Dermis blood vessel endothelial cell (primary cell): ENCODE data around the gene BOLA2. TPM values are rescaled to one million over a fixed set of nuclear protein-coding genes. Genes with fewer than 3 reads are reported as not detected.
"Not testable (repeated sequence)": the region's sequence is repeated elsewhere in the genome, so short reads cannot be mapped to it uniquely, and the experiment has no call there.

Source experiments
- DNase-seq: peaks from one replicate; pipeline ENCODE4 v3.0.0; 2010
- total RNA-seq: library from RNA; depleted of rRNA; stranded (reverse); fragments of >200 nt; gene quantifications from 2 replicates; pipeline ENCODE4 v1.2.3, GENCODE V29; 2014

Gene BOLA2
- 28.9 and 32.7 TPM in 2 replicates for total RNA-seq

DNA sequence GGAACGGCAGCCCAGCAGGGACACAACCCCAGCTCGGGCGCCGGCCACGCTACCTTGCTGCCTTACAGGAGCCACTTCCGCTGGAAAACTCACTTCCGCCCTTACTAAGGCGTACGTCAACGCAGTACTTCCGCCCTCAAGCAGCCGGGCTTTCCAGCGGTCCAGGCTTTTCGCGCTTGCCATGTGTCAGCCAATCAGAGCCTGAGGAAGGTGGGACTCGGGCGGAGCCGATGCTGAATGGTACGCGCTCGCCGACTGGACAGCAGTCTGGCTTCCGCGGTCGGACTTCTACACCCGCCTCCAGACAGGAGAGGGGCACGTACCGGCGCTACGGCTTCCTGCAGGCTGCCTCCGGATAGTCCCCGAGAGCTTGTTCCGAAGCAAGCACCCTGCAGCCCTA is at the start of gene BOLA2, which contains the start of gene SLX1B:
Gene BOLA2, minus strand, starts transcription at position 83 of the 400 bp plus-strand sequence. CDS start 98 bp downstream, outside the sequence.
Gene SLX1B, plus strand, starts transcription at position 265 of the 400 bp plus-strand sequence.
- DNase-seq = not testable (repeated sequence)

DNA sequence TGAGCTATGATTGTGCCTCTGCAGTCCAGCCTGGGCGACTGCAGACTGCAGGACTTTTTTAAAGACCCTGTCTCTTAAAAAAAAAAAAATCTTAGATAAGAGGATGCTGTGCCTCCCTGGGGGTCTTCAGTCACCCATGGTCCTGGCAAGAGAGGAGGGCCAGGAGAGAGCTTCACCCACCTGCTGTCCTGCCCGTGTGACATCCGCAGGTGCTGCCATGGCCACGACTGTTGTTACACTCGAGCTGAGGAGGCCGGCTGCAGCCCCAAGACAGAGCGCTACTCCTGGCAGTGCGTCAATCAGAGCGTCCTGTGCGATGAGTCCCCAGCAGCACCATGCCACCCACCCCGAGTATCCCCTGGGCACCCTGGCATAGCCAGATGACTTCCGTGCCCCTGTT is 28.1 kb upstream of the BOLA2 start:
- not testable (repeated sequence) for DNase-seq

DNA sequence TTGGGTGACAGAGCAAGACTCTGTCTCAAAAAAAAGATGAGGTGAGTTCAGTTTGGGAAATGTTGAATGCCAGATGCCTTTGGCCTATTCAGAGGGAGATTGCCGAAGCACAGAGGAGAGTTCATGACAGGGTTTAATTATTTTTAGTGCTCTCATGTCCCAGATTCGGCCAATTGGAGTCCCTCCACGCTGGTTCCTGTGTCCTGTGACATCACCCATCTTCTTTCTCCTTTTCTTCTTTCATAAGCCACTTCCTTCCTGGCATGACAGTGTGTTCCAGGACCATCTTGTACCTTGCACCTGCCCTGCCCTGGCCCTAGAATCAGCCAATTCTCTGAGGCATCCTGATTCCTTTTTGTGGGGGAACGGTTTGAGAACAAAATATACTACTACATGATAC is 17.9 kb upstream of the BOLA2 start:
- not testable (repeated sequence) for DNase-seq

DNA sequence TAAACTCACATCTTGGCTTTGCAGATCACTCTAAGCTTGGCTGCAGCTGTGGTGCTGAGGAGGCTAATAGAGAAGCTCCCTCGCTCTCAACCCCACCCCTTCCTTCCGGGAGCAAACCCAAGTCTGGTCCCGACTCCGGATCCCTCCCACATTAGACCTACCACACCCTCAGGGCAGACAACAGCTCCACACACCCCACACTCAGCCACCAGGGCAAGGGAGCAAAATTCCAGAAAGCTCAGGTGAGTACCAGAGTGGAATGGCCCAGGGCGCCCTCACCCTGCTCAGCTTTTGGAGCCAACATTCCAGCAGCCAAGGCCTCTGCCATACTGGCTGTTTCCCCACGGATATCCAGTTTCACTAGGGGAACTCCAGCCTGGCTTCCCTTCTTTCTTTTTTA is 15.5 kb upstream of the BOLA2 start:
- DNase-seq = not testable (repeated sequence)

DNA sequence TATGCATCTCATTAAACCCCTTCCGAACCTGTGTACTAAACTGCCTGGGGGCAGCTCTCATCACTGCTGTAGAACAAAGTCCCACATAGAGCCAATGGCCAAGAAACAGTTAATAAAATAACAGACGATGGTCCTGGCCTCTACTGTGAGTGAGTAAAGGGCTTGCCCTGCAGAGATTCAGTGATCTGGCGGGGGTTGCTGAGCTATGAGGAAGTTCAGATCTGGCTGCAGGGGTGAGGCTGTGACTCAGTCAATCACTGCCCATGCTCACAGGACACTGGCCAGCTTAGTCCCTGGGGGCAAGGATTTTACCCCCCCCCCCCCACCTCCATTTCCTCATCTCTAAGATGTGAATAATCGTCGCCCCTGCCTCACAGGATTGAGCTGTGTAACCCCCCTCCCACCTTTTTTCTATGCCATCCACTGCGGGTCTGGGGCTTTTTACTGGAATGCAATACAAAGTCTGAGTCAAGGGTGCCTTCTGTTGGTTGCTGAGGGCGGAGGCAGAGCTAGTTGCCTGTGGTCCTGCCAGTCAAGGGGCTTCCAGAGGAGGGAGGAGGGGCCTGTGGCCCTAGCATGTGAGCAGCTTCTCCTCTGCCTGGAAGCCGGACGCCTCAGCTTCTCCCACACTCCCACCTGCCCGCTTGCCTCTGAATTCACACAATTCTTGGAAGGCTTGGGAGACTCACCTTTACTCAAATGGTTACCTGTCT is 13.7 kb upstream of the BOLA2 start:
- DNase-seq = not testable (repeated sequence)

DNA sequence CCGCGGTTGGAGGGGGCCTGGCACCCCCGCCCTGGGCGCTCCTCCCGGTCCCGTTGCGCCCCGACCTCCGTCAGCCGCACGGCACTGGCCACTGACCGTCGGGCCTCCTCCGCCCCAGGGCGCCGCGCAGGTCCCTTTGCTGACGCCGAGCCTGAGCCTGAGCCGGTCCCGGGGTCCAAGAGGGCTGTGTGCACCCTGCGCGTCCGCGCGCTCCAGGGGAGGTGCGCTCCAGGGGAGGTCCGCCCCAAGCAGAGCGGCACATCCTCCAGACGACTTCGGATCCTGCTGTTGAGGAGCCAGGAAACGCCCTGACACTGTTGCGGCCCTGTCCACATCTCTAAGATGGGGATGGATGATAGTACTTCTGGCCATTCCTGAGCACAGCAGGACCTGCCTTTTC is 12.8 kb upstream of the BOLA2 start:
- not testable (repeated sequence) for DNase-seq

DNA sequence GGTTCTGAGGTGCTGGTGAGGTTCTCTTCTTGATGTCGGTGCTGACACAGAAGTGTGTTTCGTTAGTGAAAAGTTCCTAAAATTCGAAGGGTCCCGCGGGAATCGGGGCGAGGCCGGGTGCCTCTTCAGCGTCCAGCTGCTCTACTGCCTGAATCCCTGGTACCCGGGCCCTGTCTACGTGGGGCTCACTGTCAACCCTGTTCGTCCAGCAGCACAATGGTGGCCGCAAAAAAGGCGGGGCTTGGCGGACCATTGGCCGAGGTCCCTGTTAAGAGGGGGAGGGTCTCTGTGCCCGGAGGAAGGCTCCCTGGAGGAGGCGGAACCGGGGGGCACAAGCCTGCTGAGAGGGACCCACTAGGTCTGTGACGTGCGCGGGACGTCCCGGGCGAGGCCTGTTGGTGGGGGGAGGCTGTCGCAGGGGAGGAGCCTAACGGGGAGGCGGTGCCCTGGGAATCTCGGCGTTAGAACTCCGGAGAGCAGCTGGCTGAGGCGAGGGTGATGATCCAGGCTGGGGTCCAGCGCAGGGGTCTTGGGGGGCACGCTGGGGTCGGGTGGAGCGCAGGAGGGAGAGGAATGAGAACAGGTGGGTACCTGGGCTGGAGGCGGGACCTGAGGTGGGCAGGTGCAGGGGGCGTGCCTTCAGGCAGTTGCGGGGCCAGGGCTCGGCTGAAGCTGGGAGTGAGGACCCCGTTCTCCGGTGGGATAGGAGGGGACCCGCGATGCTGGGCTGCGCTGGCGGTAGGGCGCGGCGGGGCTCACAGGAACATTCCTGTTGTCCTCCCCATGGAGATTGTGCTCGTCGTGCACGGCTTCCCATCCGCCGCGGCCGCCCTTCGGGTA is 12.1 kb upstream of the BOLA2 start:
- not testable (repeated sequence) for DNase-seq

DNA sequence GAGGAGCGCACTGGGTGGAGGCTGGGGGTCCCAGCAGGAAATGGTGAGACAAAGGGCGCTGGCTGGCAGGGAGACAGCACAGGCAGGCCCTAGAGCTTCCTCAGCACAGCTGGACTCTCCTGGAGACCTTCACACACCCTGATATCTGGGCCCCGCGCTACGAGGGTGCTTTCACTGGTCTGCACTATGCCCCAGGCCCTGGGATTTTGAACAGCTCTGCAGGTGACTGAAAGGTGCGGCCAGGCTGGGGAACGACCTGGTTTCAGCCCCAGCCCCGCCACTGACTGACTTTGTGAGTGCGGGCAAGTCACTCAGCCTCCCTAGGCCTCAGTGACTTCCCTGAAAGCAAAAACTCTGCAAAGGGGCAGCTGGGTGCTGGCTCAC is 6.5 kb upstream of the BOLA2 start:
- DNase-seq = not testable (repeated sequence)

DNA sequence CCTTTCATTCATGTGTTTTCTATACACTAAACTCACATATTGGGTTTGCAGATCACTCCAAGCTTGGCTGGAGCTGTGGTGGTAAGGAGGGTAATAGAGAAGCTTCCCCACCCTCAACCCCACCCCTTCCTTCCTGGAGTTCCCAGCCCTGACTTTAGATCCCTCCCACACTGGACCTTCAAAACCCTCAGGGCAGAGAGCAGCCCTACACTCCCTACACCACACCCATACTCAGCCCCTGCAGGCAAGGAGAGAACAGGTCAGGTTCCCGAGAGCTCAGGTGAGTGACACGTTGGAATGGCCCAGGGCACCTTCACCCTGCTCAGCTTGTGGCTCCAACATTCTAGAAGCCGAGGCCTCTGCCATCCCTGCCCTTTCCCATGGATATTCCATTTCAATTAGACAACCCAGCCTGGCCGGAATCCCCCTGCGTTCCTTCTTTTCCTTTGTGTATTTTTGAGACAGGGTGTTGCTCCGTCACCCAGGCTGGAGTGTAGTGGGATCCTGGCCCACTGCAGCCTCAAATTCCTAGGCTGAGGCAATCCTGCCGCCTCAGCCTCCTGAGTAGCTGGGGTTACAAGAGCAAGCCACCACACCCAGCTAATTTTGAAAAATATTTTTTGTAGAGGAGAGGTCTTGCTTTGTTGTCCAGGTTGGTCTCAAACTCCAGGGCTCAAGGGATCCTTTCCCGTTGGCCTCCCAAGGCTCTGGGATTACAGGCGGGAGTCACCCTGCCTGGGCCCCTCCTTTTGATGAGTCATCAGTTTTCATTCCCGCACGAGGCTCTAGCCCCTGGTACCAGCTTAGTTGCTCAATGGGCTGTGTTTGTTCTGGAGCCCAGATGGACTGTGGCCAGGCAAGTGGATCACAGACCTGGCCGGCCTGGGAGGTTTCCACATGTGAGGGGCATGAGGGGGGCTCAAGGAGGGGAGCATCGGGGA is 5.8 kb upstream of the BOLA2 start, which contains the start of gene SULT1A4:
Gene SULT1A4, plus strand, starts transcription at position 208 of the 941 bp plus-strand sequence. CDS start 1,473 bp downstream, outside the sequence.
- not testable (repeated sequence) for DNase-seq

DNA sequence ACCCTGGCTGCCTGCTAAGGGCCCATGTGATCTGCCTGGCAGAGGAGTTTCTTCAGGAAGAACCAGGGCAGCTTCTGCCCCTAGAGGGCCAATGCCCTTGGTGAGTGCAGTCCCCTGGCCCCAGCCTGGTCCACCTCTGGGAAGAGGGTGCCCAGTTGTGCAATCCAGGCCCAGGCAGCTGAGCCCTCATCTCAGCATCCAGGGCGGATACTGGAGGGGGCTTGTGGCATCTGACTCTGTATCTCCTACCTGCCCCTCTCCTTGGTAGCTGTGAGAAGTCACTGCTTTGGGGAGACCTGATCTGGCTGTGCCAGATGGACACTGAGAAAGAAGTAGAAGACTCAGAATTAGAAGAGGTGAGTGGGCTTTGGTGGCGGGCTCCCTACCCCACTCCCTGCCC is 3.5 kb upstream of the BOLA2 start:
- not testable (repeated sequence) for DNase-seq

DNA sequence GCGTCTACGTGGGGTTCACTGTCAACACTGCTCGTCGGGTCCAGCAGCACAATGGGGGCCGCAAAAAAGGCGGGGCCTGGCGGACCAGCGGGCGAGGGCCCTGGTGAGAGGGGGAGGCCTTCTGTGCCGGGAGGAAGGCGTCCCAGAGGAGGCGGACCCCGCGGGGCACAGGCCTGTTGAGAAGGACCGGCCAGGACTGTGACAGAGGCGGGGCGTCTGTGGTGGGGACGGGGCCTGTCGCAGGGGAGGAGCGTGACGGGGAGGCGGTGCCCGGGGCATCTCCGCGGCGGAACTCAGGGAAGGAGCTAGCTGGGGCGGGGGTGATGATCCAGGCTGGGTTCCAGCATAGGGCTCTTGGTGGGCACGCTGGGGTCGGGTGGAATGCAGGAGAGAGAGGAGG is 677 bp upstream of the BOLA2 start:
- not testable (repeated sequence) for DNase-seq

DNA sequence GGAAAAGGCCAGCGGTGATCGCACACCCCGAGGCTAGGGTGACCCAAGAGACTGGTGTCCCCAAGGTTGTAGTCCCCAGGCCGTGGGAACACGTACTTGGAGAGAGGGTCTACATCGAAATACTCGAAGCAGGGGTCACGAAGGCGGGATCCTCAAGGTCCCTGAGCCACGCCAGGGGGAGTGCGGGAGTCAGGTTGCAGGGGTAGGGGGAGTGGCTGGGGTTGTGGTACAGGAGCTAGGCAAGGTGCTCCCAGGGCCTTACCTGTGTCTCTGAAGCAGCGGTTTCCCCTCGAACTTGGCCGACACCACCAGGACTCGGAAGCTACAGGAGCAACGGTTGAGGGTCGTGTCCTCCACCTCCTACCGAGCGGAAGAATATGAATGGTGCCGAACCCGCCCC is 397 bp downstream of the BOLA2 start:
- DNase-seq = not testable (repeated sequence)

DNA sequence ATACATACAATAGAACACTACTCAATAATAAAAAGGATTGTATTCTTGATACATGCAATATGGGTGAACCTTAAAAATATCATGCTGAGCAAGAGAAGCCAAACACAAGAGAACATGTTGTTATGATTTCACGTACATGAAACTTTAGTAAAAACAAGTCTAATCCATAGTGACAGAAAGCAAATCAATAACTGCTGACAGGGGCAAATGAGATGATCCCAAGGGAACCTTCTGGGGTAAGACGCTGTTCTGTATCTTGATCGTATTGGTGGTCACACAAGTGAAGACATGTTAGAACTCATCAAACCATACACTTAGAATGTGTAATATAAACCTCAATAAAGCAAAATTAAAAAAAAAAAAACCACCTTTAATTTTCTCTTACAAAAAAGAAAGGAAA is 28.8 kb downstream of the BOLA2 start:
- not testable (repeated sequence) for DNase-seq

DNA sequence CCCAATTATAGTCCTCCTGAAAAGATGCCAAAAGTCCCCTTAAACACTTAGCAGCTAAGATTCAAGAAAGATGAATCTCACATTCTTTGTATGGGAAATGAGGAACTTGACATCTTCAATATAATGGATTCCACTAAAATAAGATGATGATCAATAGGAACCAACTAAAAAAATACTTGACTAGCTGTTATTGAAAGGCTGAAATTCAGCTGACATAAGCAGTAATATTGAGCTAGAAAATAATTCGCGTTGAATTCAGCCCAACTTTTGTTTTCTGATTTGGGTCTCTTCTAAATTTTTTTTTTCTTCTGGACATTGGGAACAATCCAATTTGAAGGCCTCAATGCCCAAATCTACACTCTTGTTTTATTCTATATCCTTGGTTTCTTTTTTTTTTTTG is 30.6 kb downstream of the BOLA2 start:
- DNase-seq = not testable (repeated sequence)

DNA sequence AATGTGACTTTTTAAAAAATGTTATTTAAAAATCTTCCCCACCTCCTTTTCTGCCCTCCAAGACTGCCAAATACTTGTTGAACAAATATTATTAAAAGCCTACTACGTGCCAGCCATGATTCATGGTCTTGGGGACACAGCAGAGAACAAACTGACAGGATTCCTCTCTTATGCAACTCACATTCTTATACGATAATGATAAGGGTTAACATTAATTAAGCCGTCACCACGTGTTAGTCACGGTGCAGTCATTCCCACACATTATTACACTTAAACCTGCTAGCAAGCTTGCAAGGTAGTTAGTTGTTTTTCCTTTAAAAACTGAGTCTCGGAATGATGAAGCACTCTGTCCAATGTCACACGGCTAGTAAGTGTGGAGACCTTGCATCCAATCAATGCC is 48.9 kb downstream of the BOLA2 start:
- not testable (repeated sequence) for DNase-seq

Other genes with a start within 250 kb of the BOLA2 start
- gene NPIPB11, start 47.6 kb downstream of the BOLA2 start, total RNA-seq = 1.2 and 5.1 TPM in 2 replicates
- 31.3 and 33.4 TPM in 2 replicates for gene SLX1B, start 182 bp upstream of the BOLA2 start, total RNA-seq
- 18.1 and 18.4 TPM in 2 replicates for gene SULT1A4, start 5.6 kb upstream of the BOLA2 start, total RNA-seq
- gene NPIPB12, start 52.1 kb upstream of the BOLA2 start, total RNA-seq = 17.6 and 45.1 TPM in 2 replicates
- not detected in 2 replicates for gene SPN, start 208.9 kb upstream of the BOLA2 start, total RNA-seq
- 0.28 and 1.0 TPM in 2 replicates for gene QPRT, start 224.8 kb upstream of the BOLA2 start, total RNA-seq